Thyroid gland (tissue), 4 donors: ENCODE measurements around the gene PPM1H. TPM values are rescaled to one million over a fixed set of nuclear protein-coding genes. Genes with fewer than 3 reads are reported as not detected.

Experiments used
- DNase-seq, 2 donors: peaks; one replicate each; pipeline ENCODE4 v3.0.0-alpha.2; 2019
- H3K27ac ChIP-seq, 3 donors: fragments of 200-600 bp; sonication (generic); 1 replicate in 2 of 3; 2 replicates in 1 of 3; pipeline ENCODE4 v1.5.1; 2016 to 2019; ENCODE audit warnings: mild to moderate bottlenecking in 1 of 3, moderate library complexity in 1 of 3
- H3K27me3 ChIP-seq: fragments of 200-600 bp; sonication (generic); one replicate; pipeline ENCODE4 v1.5.1; 2019
- H3K36me3 ChIP-seq, 2 donors: fragments of 200-600 bp; sonication (generic); one replicate each; pipeline ENCODE4 v1.5.1; 2016 to 2019
- H3K4me1 ChIP-seq, 2 donors: fragments of 200-600 bp; sonication (generic); one replicate each; pipeline ENCODE4 v1.5.1; 2017 to 2019
- H3K4me3 ChIP-seq, 3 donors: fragments of 200-600 bp; sonication (generic); replicated peaks in 1 of 3; 1 replicate in 2 of 3; 2 replicates in 1 of 3; pipeline ENCODE4 v1.5.1; 2016; ENCODE audit warnings: mild to moderate bottlenecking in 1 of 3
- H3K9me3 ChIP-seq: fragments of 200-600 bp; sonication (generic); one replicate; pipeline ENCODE4 v1.5.1; 2017
- POLR2A ChIP-seq, 2 donors: fragments of 450-650 bp; IDR thresholded peaks; one replicate each; pipeline ENCODE4 v1.6.1; 2017; ENCODE audit warnings: antibody characterized with exemption in 2 of 2, mild to moderate bottlenecking in 2 of 2, moderate library complexity in 1 of 2
- WGBS, 2 donors: methylation state at CpG; one replicate each; pipeline ENCODE4 v1.1.5; 2017; 5-methylcytosine and 5-hydroxymethylcytosine counted together
- intact Hi-C: fragments of 100-400 bp; cut with DNase I; formaldehyde crosslinking; loops from one replicate; pipeline ENCODE4 v1.15.1; 2023
- total RNA-seq, 4 donors: library from RNA; depleted of rRNA; stranded (reverse); fragments of >200 nt; gene quantifications; one replicate each; pipeline ENCODE4 v1.2.3, GENCODE V29; 2016
- TF ChIP-seq, protein P1 (sequence below), 6 experiments: fragments of 200-600 bp in 3 of 6; fragments of 450-650 bp in 3 of 6; sonication (generic) in 3 of 6; IDR thresholded peaks; one replicate each; pipeline ENCODE4 v1.5.1; 2016 to 2019; ENCODE audit warnings: antibody characterized with exemption in 6 of 6, mild to moderate bottlenecking in 2 of 6, inconsistent platforms in 1 of 6, moderate library complexity in 1 of 6

The PPM1H gene
- total RNA-seq, 4 donors from 2014 or later = 3.9 to 12.7 (median 9.0) TPM

DNA sequence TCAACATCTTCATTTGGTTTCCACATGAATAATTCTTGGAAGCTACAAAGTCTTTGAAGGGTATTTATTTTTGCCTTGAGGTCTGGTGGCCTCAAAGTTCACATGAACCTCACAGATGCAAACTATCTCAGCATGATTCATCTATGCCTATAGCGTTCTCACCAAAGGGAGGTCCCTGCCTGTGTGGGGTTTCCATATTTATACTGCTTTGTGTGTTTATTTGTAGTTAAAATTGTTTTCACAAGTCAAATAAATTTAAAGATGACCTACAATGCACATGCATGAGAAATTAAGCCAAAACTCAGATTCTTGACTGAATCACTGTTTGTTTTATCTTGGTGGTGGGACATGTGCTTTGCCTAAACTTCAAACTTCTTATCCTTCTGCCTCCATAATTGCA is 176.7 kb downstream of the PPM1H start:
- Histone ChIP-seq H3K27ac (no peak overlapping the region), H3K9me3 (no peaks in the 10 kb centered on the region), H3K4me3 (no peak overlapping the region), H3K4me1 (peaks cover 11 to 15% of the 10 kb centered on the region in 2 donors), H3K36me3 (no peaks in the 10 kb centered on the region), H3K27me3 (no peaks in the 10 kb centered on the region)
- intact Hi-C loops = no loop called here
- TF ChIP-seq, protein P1, sequence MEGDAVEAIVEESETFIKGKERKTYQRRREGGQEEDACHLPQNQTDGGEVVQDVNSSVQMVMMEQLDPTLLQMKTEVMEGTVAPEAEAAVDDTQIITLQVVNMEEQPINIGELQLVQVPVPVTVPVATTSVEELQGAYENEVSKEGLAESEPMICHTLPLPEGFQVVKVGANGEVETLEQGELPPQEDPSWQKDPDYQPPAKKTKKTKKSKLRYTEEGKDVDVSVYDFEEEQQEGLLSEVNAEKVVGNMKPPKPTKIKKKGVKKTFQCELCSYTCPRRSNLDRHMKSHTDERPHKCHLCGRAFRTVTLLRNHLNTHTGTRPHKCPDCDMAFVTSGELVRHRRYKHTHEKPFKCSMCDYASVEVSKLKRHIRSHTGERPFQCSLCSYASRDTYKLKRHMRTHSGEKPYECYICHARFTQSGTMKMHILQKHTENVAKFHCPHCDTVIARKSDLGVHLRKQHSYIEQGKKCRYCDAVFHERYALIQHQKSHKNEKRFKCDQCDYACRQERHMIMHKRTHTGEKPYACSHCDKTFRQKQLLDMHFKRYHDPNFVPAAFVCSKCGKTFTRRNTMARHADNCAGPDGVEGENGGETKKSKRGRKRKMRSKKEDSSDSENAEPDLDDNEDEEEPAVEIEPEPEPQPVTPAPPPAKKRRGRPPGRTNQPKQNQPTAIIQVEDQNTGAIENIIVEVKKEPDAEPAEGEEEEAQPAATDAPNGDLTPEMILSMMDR (IDR thresholded peaks at IDR 0.05) = no peak
- no peak for TF ChIP-seq POLR2A (IDR thresholded peaks at IDR 0.05)
- WGBS, 2 donors = 86 to 91% methylated on average over 1 of the region's 1 CpG
- no peak for DNase-seq

DNA sequence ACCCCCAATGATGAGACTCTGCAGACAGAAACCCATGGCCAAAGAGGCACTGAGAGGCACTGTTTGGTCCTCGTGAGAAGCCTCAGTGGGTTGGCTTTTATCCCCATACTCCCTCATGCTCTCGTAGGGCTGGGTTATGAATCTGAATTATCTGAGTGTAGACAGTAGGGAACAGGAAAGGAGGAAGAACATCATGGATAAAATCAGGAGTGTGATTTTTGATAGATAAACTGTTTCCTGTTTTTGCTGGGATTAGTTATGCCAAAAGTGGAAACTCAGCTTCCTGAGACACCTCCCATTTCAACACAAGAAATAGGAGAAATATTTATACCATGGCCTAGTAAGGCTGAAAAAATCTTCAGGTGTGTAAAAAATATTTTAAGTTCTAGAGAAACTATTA is 177.9 kb downstream of the PPM1H start:
- Histone ChIP-seq H3K9me3 (no peaks in the 10 kb centered on the region), H3K36me3 (no peaks in the 10 kb centered on the region), H3K27ac (no peak overlapping the region), H3K4me3 (no peak overlapping the region), H3K4me1 (peaks cover 11 to 13% of the 10 kb centered on the region in 2 donors), H3K27me3 (no peaks in the 10 kb centered on the region)
- 92 to 100% methylated on average over 2 of the region's 2 CpGs for WGBS, 2 donors
- intact Hi-C loops = no loop called here
- no peak for TF ChIP-seq POLR2A (IDR thresholded peaks at IDR 0.05)
- TF ChIP-seq, protein P1 (IDR thresholded peaks at IDR 0.05) = no peak
- no peak for DNase-seq

DNA sequence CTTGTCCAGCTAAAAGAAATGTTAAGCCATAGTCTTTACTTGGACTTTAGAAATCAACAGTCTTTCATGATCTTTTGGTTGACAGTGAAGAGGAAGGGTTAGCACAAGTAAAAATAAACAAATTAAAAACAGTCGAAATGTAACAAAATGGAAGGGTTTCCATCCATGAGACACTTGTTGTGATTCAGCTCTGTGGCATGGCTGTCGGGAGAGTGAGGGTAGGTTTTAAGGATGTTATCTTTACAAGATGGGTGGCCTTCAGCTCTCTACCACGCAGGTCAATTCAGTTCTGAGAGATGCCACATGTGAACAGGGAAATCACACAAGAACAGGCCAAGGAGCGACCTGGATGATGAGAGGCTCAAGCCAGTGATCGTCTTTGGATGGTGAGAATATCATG is 180.2 kb downstream of the PPM1H start:
- Histone ChIP-seq H3K9me3 (no peaks in the 10 kb centered on the region), H3K27me3 (no peaks in the 10 kb centered on the region), H3K4me1 (peaks cover 17 to 19% of the 10 kb centered on the region in 2 donors), H3K4me3 (no peak overlapping the region), H3K27ac (no peak overlapping the region), H3K36me3 (no peaks in the 10 kb centered on the region)
- 94 to 96% methylated on average over 5 of the region's 5 CpGs for WGBS, 2 donors
- DNase-seq = no peak
- no peak for TF ChIP-seq POLR2A (IDR thresholded peaks at IDR 0.05)
- TF ChIP-seq, protein P1 (IDR thresholded peaks at IDR 0.05) = no peak
- intact Hi-C loops = no loop called here

DNA sequence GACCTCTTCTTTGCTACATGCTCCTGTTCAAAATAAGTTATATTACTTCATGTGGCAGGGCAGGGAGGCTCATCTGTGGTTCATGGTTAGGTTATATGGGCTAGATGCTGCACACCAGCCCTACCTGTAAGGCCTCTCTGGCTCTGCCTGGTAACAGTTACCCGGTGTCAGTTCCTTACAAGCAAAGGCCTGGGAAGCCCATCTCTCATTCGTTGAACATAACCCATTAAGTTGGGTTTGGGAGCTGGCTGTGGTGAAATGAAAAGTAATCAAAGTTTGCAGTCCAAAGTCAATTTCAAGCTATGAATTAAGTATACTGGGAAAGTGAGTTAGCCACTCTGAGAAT is 183.2 kb downstream of the PPM1H start:
- no peaks in the 10 kb centered on the region for H3K9me3 ChIP-seq
- WGBS, 2 donors = 90 to 91% methylated on average over 2 of the region's 2 CpGs
- H3K27ac ChIP-seq = no peak overlapping the region
- TF ChIP-seq POLR2A (IDR thresholded peaks at IDR 0.05) = no peak
- TF ChIP-seq, protein P1 (IDR thresholded peaks at IDR 0.05) = no peak
- peaks cover 14 to 18% of the 10 kb centered on the region in 2 donors for H3K4me1 ChIP-seq
- no peaks in the 10 kb centered on the region for H3K36me3 ChIP-seq
- intact Hi-C loops = no loop called here
- no peaks in the 10 kb centered on the region for H3K27me3 ChIP-seq
- H3K4me3 ChIP-seq = no peak overlapping the region
- no peak for DNase-seq

DNA sequence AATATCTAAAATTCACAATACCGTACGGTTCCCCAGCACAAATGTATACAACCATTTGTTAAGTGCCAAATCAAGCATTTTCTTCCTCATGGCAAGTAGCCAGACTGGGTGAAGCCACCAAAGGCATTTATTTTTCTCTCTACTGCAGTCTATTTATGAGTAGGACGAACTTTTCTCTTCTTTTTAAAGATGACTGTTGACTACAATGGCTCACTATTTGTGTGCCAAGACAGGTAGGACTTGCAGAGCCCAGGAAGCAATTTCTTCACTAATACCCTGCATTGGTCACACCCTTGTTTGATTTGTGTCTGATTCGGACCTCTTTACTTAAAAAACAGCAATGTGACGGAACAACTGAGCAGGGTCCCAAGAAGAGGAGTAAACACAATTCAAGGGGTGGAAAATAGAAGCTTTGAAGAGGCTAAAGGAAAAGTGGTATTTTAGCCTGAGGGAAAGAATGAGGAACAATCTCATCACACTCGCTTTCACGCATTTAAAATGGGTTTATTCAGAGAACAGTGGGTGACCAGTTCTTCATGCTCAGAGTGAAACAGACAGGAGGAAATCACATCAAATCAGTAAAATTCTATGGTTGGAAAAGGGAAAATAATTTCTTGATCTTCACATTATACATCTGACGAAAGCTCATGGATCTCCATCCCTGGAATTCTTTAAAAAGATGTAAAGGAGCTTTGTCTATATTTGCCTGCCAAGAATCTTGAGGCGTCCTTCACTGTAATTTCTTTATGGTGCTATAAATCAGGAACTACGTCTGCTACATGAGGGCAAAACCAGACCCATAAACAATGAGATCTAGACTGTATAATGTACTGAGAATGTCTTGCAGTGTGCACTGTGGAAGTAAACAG is 183.8 kb downstream of the PPM1H start:
- no peak overlapping the region for H3K4me3 ChIP-seq
- no peak for DNase-seq
- 69 to 72% methylated on average over 10 of the region's 10 CpGs for WGBS, 2 donors
- no peak overlapping the region for H3K27ac ChIP-seq
- peaks cover 14 to 18% of the 10 kb centered on the region in 2 donors for H3K4me1 ChIP-seq
- H3K36me3 ChIP-seq = no peaks in the 10 kb centered on the region
- intact Hi-C loops = no loop called here
- H3K9me3 ChIP-seq = no peaks in the 10 kb centered on the region
- no peaks in the 10 kb centered on the region for H3K27me3 ChIP-seq
- TF ChIP-seq, protein P1 (IDR thresholded peaks at IDR 0.05) = no peak
- TF ChIP-seq POLR2A (IDR thresholded peaks at IDR 0.05) = no peak
